Stimulated activated CD8-positive, alpha-beta memory T cell treated with anti-CD3 and anti-CD28 coated beads, Interleukin-2, amount 100 ng/mL, for 48 hours (primary cell): Measurements from ENCODE around the gene MRPL55.

Experiments used
- DNase-seq, 2 donors: peaks; one replicate each; pipeline ENCODE4 v3.0.0-alpha.2; 2020; ENCODE audit warnings: low read depth in 2 of 2

MRPL55 gene

GRCh38 chr1:228070851-228071250 is 38.2 kb downstream of the MRPL55 start:
- no peak for DNase-seq

DNA sequence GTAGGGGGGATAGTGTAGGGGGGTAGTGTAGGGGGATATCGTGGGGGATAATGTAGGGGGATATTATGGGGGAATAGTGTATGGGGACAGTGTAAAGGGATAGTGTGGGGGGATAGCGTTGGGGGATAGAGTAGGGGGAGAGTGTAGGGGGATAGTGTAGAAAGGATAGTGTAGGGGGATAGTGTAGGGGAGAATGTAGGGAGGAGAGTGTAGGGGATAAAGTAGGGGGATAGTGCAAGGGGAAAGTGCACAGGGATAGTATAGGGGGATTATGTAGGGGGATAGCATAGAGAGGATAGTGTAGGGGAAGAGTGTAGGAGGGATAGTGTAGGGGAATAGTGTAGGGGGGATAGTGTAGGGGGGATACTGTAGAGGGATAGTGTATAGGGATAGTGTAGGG is 38.9 kb downstream of the MRPL55 start:
- no peak for DNase-seq

DNA sequence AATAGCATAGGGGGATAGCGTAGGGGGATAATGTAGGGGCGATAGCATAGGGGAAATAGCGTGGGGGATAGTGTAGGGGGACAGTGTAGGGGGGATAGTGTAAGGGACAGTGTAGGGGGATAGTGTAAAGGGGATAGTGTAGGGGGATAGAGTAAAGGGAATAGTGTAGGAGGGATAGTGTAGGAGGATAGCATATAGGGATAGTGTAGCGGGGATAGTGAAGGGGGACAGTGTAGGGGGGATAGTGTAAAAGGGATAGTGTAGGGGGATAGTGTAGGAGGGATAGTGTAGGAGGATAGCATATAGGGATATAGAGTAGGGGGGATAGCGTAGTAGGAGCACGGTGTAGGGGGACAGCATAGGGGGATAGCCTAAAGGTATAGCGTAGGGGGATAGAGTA is 40.7 kb downstream of the MRPL55 start:
- no peak for DNase-seq

DNA sequence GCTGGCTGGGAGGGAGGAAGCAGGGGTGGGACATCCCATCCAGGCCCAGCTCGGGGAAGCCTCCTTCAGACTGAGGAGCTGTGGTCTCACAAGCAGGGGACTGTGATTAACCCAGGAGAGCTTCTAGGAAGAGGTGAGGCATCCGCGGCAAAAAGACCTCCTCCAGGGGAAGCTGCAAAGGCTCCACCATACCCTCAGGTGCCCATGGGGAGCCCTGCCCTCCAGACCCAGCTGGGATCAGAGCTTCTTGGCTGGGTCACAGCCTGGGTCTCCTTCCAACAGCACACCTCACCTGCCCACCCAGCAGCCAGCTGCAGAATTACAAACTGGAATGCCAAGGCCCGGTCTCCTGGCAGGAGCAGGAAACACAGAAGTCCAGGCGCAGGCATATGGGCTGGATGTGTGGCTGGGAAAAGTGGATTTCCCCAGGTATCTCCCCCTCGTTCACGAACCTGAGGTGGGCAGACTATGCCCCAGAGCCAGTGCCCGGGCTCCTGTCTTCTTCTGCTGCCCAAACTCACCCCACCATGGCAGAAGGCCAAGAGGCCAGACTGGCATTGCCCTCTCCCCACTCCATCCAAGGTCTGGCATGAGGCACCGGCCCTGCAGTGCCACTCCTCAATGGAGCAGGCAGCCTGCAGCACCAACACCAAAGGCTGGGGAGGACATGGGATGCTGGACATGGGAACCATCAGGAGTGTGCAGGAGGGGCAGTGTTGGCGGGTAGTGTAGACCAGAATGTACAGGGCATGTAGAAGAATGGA is 42.0 kb downstream of the MRPL55 start:
- no peak for DNase-seq

DNA sequence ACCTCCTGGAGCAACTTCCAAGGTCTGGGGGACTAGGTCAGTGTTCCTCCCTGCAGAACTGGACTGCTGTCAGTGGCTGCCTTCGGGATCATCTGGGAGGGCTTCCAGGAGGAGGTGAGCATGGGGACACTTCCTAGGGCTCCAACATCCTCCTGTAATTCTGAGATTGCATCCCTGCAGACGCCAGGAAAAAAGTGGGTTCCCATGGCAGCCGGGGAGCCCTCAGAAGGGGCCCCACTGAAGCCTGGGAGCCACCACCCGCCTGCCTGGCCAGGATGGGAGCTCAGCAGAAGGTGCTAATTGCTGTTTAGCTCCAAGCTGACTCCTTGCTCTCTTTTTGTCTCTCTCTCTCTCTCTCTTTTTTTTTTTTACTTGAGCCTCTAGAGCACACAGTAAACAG is 42.7 kb downstream of the MRPL55 start:
- no peak for DNase-seq

DNA sequence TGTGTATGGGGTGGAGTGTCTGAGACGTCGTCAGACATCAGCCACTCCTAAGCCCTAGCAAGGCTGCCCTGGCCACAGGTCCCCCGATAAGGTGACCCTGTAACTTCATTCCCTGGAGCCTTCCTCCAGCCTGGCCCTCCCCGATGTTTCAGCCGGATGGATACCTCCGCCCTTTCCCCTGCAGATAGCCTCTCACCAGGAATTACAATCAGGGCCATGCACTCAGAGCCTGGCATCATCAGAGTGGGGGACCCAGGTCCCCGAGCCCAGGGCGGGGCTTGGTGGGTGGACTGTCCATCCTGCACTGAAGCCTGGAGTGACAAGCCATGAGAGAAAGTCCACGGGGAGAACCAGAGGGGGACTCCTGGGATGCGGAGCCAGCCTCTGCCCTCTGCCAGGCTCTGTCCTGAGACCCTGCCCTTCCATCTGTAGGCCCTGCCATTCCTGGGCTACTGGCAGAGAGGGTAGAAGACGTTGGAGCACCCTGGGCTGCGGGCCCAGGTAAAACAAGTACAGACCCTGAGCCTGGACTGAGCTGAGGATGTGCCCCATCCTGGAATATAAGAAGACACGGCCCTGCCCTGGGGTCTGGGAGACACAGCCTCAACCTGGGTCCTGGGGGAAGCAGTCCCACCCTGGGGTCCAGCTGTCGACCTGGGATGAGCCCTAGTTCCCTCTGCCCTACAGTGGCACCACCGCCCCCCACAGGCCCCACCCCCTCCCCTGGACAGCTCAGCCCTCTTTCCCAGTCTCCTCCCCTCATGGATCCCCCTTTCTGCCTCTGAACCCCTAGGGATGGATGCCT is 43.4 kb downstream of the MRPL55 start:
- no peak for DNase-seq

DNA sequence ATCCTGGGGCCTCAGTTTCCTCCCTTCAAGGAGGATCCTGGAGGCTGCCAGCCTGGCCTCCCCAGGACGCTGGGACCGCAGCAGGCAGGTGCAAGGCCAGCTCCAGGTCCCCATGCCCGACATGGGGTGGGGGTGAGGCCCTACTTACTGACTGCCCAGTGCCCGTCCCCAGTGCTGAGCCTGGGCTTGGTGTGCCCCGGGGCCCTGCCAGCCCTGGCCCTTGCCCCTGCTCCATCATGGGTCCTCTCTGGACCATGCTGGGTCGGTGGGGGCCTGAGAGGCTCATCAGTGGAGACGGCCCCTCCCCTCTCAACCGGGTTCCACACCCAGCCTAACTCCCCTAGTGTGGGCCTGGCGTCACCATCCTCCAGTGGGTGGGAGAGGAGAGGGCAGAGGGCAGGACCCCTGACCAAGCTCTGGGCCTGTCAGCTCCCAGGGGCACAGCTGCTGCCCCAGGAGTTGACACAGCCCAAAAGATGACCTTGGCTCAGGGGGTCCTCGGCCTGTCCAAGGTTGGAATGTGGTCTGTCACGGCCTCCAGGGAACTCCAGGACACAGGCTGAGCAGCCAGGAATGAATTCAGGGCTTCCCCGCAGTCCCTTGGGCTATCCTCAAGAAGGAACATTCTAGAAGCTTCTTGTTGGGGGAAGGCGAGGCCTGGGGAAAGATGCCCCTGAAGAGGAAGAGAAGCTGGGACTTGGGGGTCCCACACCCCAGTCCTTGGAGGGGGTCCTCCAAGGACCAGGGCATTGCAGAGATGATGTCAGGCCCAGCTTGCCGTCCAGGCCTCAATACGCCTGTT is 44.2 kb downstream of the MRPL55 start:
- no peak for DNase-seq

DNA sequence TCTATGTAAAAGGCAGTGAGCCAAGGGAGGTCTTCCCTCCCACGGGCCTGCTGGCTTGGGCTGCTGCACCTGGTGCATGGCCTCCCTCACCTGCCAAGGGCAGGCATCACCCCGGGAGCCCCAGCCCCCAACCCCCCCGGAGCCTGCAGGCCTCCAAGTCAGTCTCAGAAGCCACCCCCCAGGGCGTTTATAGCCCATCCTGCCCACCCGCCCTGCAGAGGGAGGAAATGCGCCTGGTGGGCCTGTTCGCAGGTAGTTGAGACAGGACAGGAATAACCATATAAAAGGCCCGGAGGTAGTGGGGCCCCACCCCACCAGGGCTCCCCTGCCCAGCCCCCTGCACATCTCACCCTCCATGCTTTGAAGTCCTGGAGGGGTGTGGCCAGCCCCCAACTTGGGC is 44.8 kb downstream of the MRPL55 start:
- no peak for DNase-seq

DNA sequence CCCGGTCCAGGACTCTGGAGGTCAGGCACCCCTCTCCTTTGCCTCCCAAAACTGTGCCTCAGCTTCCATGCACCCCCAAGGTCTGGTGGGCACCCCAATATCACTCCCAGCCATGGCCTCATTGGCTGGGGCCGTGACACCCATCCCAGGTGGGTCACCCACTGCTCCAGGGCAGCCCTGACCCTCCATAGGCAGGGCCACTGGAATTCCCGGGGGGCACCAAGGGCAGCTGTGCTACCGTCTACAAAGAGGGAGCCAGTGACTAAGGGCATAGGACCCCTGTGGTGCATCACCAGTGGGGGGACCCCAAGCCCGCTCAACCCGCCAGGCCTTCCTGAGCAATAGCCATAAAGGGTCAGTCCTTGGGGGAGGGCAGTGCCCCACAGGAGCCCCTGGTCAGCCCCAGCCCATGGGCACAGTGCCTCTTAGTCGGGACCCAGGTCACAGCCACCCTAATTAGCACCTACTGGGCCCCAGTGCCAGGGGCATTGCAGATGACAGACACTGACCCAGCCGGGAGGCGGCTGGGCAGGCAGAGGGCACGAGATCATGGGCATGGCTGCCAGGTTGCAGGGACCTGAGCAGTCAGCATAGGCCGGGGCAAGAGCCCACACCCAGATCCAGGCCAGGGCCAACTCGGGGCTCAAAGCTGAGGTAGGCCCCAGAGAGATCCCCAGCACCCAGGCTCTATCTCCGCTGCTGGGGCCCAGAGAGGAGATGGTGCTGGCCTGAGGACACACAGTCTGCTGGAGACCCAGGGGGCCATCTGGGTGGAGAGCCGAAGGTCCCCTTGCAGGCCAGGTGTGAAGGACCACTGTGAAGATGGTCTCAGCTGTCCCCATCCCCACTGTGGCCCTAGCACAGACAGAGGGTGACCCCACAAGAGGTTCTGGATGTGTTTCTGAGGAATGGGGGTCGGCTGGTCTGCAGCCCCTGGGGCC is 45.6 kb downstream of the MRPL55 start:
- DNase-seq = no peak

DNA sequence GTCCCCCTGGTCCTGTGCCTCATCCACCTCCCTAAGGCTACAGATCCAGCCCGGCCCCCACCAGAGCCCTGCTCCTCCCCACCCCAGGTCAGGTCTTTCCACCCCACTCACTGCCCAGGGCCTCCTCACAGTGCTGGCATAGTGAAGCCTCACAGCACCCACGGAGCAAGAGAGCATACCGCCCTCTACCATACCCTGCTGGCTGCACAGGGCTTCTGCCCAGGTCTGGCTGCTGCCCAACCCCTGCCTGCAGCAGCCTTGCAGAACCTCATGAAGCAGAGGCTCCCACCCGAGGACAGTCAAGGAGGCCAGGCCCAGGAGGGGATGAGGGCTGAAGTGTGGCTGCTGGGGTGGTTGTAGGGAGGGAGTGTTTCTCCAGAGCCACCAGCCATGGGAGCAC is 46.3 kb downstream of the MRPL55 start:
- DNase-seq = no peak

DNA sequence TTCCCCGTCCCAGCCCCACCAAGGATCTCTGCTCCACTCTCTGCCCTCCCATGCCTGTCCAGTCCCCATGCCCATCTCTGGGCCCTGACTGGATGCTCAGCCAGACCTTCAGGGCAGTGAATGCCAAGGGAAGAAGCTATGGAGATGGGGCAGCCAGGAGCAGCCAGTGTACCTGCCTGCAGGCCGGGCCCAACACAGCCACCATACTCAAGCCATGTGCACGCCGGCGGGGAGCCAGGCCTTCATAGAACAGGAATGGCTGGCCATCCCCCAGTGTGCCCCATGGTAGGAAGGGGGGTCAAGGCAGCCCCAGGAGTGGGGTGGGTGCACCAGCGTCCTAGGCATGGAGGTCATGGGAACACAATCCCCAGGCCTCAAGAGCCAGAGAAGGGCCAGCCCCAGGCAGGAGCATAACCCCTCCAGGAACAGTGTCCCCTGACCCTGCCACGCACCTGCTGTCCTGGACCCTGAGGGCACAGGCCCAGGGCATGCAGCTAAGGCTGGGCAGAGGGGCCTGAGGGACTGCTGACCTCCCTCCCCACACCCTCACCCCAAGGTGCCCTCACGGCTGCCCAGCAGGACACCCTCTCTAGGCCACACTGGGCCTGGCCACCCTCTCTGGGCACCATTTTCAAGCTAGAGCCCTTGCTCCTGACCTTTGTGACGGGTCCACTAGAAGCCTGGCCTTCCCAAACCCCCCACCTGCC is 46.9 kb downstream of the MRPL55 start:
- DNase-seq = no peak

DNA sequence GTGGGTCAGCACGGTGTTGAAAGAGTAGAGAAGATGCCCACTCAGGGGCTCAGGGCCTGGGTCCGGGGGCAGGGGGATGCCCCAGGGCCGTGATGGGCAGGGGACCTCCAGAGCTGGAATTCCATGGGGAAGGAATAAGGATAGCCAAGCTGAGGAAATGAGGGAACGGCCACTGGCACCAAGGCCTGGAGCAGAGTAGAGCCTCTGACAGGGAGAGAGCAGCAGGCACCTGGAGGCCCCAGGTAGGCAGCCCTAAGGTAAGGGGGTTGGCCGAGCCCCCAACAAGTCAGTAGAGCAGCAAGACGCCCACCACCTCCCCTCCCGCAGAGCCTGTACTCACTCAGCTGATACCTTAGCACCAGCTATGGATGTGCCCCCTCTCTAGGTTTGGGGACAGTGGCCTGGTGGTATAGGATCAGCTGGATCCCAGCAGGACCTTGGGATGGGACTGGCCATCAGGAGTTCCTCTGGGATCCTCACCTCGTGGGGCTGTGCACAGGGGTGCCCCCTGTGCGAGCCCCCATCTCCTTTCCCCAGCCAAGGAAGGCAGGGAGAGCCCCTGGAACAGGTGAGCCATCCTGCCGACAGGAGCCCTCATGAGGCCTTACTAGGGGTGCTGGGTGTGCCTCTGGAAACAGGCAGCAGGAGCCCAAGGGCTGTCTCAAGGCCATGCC is 47.6 kb downstream of the MRPL55 start:
- DNase-seq = no peak

DNA sequence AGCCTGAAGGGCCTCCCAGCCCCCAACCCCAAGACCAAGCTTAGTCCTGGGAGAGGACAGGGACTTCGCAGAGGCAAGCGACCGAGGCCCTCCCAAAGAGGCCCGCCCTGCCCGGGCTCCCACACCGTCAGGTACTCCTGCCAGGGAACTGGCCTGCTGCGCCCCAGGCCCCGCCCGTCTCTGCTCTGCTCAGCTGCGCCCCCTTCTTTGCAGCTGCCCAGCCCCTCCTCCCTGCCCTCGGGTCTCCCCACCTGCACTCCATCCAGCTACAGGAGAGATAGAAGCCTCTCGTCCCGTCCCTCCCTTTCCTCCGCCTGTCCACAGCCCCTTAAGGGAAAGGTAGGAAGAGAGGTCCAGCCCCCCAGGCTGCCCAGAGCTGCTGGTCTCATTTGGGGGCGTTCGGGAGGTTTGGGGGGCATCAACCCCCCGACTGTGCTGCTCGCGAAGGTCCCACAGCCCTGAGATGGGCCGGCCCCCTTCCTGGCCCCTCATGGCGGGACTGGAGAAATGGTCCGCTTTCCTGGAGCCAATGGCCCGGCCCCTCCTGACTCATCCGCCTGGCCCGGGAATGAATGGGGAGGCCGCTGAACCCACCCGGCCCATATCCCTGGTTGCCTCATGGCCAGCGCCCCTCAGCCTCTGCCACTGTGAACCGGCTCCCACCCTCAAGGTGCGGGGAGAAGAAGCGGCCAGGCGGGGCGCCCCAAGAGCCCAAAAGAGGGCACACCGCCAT is 48.5 kb downstream of the MRPL55 start:
- DNase-seq = no peak

- peak; percentile 35 to 87 for DNase-seq
These were observed 49.3 kb downstream of the MRPL55 start for GRCh38 chr1:228059634-228060457.

GRCh38 chr1:228058949-228059633 is 50.0 kb downstream of the MRPL55 start:
- DNase-seq = peak in 1 of 2 donors; percentile 16

- DNase-seq = no peak
These were observed 50.7 kb downstream of the MRPL55 start for GRCh38 chr1:228058172-228058948.
